DMS79 treated with DMSO at 0.1 percent for 48 hours (cell line): Measurements from ENCODE around the gene PRKCA.

Experiments used
- DNase-seq: peaks from one replicate; lab custom pipeline; 2025; lab: John Stamatoyannopoulos, UW

Gene PRKCA

DNA sequence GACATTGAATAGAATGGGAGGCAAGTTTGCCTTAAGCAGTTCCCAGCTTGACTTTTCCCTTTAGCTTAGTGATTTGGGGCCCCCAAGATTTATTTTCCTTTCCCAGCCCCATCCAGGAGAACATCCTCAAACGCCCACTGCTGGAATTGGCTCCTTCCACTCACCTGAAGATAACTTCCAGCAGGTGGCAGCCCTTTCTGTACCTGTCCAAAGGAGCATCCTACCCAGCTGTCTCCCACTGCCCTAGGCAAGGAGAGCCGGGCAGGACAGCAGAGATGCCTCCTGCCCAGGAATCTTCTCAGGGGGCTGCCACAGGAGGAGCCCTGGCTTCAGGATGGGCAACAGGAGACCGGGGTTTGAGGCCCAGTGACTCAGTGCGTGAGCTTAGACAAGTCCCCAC is 538.9 kb downstream of the PRKCA start:
- DNase-seq: no peak

DNA sequence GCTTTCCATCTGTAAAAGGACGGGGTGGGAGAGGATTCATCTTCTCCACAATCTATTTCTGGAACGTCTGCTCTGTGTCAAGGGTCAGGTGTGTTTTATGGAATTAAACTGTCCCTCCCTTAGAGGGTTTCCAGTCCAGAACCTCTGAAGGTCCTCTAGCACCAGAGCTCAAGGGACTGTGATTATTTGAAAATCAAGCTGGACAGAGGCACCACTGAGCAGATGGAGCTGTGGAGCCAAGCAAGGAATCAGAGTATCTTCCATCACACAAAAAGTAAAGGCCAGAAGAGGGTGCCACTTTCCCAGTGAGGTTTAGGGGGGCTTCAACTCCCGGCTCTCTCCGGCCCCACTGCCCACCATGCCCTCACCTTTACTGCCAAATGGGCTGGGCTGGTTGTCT is 539.3 kb downstream of the PRKCA start:
- no peak for DNase-seq

DNA sequence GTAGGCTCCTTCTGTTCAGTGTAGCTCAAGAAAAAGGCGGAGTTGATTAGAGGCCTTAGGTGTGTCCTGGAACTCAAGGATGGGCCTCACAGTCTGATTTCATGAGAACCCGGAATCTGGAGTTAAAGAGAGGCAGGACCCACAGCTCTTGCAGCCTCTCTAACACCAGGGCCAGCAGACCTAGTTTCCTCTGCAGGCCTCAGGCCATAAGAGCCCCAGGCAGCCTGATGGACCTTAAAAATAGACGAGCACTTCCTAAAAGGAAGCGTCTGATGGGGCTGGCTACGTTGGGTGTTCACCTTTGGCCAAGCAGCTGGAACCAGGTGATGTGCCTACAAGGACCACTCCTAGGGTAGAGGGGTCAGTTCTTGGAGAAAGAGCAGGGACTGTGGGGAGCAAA is 540.1 kb downstream of the PRKCA start:
- DNase-seq: no peak

DNA sequence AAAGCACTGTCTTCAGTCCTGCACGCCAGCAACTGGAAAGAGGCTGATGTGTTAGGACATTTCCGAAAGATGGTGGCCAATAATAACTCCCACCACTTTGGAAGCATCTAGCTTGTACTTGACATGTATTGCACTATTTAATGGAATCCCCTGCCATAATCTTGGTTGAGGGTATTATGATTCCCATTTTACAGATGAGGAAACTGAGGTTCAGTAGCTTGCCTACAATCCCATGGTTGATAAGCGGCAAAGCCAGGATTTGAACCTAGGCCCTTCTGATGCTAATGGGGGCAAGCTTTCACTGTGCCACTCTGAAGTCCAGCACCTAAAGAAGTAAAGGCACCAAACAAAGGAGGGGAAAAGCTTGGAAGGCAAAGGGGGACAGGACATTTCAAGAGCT is 540.5 kb downstream of the PRKCA start:
- no peak for DNase-seq

DNA sequence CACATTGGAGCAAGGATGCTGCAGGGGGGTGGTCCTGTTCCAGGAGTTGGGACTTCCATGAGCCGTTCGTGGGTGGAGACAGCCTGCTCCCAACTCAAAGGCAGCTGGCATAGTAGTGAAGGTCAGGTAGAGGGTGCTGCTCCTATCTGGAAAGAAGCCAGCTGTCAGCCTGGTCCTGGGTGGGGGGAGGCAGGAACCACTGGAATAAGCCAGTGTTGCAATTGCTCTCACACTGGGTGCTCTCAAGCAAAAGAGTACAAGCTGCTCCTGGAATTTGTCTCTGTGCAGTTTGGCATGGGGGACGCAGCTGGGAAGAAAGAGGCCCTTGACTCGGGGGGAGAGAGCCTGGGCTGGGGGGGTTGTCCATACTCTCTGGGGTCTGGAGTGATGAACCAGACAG is 541.2 kb downstream of the PRKCA start:
- DNase-seq: no peak

DNA sequence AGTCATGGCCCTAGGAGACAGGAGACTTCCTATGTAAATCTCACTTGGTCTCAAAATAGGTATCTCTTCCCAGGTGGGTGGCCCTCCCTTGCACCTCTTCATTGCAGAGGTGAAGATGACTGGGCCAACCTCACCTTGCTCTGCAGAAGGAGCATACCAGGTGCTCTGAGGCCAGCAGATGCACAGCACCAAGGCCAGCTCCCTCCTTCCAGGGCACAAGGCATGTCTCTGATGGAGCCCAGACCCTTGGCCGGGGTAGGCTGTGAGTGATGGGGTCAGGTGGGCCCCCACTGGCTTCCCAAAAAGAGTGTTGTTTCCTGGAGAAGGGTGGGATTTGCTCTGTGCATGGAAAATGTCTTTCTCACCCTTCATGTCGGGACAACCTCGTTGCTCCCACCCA is 545.3 kb downstream of the PRKCA start:
- DNase-seq: no peak

DNA sequence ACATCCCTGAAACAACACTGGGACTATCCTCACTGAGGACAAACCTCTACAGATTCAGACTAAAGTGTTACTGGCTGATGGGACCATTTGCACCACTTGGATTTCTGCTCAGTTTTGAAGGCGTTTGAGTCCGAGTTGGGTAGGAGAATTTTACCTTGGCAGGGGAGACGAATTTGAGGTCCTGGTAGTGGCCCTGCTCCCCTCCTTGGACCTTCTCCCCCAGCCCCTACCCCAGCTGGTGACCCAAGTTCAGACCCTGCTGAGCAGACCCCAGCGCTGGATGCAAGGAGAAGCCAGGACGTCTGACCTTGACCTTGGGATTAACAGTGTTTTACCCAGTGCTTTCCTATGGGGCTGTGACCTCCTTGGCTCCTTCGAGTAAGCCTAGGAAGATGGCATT is 546.1 kb downstream of the PRKCA start:
- no peak for DNase-seq

DNA sequence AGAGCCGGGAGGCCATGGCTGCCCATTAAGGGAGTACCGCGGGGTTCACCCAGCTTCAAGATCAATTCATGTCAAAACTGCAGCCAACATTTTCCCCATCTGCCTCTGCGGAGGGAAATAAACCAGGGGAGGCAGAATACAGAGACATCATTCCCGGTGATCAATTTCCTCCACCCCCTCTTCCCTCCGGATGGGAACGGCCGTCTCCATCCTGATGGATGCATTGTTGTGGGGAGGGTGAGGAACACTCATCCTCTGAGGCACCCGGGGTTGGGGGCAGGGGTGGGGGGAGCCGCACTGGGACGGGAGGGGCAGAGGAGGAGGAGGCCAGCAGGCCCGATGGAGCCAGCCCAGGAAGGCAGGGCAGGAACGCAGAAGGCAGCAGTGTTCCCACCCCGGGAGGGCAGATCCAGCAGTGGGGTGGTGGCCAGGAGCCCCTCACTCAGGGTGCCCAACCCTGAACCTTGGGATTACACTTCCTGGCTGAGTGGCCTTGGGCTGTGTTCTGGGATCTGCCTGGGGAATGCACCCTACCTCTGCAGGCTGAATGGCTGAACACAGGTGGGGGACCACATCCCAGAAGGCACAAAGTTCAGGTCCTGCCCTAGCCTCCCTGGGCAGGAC is 546.7 kb downstream of the PRKCA start:
- DNase-seq: no peak

DNA sequence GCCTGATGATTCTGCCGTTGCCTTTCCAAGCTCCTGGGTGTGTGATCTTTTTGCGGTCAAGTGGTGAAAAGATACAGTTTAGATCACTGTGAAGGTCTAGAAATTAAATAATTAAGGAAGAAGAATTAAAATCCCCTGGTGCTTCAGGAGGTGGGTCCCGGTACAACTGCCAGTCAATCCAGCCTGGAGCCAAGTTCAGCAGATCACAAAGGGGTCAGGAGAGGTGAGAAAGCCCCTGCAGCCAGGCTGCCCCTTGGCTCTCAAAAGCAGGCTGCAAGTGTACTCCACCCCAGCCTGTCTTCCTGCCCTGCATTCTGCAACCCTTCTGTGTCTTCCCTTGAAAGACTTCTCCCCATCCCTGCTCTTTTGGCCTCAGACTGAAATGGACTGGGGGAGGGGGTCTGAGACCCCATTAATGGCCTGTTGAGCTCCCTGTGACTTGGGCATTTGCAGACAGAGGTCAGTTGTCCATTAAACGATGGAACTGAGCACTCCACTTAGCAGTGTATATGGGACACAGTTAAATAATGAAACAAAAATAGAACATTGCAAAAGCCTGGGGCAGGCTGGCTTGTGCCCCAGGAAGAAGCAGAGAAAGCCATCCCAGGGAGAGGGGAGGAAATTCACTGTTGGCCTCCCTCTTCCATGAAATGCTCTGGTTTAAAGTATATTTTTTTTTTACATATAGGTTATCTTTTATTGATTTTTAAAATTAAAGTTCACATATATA is 547.6 kb downstream of the PRKCA start:
- DNase-seq: no peak

DNA sequence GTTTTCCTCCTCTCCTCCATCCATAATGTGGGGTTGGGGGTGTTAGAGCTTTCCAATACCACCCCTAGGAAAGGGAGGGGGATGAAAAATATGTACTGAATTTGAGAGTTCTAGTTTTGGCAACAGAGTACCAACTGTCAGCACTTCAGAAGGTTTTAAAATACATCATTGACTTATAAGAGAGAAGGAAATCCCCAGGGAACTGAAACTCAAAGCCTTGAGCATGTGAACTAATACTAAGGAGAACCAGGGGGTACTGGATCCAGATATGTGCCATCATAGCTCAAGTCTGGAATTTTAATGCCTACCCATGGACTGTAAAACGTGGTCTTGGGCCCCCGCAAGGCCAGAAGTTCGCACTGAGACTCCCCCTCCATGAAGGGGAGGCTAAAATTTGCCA is 548.3 kb downstream of the PRKCA start:
- DNase-seq: no peak

DNA sequence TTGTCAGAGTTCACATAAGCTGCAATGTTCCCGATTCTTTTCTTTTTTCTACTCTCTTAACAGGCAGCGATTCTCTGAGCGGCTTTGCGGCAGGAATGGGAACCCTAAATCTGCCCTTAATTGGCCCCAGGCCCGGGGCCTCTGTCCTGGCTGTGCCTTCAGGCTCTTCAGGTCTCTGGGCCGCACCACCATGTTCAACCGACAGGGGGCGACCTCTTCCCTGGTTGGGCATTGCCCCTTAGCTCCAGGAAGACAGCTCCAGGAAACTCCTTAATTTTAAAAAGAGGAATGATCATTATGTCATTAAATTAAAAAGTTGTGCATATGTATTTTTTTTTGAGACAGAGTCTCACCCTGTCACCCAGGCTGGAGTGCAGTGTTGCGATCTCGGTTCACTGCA is 552.8 kb downstream of the PRKCA start:
- no peak for DNase-seq

DNA sequence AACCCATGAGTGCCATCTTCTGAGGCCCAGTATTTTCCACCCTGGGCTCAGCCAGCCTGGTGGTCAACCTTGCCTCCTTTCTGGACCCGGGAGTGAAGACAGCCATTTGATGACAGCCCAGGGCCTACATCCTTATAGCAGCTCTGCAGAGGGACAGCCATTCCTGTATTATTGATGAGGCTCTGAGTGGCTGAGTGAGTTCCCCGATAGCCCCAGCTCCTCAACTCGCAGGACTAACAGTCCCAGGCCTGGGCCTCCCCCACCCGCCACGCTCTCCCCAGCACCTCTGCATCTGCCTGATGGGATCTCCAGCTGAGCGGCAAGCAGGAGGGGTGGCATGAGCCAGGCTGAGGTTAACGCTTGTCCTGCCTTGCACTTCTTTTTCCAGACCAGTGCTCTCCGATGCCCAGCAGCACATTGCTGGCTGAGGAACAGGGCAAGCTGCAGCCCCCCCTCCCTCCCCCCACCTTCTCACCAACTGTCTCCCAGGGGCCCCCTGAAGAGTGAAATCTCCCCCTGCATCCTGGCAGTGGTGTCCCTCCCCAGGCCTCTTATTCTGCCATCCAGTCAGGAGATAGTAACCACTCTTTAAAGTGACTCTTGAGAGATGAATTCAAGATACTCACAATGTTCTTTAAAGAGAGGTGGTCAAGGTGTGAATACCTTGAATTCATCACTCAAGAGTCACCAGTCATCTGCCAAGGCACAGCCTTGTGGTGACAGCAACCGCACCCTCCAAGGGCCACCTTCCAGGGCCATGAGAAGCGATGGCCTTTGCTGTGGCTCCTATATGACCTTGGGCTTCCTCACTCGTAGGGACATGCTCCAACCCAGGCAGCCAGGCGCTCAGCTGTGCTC is 556.0 kb downstream of the PRKCA start:
- DNase-seq: no peak

DNA sequence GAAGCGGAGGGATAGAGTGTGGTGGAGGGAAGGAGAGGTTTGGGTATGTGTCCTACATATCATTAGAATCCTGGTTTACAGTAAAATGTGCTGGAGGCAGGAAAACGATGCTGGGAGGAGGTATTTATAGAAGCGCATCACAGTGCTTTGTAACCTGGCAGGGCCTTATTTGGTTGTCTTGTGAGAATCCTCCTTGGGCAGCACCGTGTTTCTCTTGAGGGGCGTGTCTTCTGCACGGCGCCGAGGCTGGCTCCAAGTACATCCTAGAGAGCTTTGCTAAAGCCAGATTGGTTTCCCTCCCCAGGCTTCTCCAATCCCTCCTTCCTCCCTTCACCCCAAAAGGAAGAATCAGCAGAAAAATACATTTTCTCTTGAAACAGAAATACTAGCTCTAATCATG is 556.9 kb downstream of the PRKCA start:
- no peak for DNase-seq

DNA sequence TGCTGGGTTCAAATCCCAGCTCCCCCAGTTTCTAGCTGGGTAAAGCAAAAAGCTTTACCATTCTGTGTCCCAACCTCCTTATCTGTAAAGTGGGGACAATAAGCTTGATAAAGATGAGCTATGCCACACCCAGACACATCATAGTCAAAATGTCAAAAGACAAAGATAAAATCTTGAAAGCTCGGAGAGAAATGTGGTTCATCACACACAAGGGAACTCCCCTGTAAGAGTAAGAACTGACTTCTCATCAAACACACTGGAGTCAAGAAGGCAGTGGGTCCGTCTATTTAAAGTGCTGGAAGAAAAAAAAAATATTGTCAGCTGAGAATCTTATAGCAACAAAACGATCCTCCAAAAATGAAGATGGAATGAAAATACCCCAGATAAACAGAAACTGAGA is 557.8 kb downstream of the PRKCA start:
- DNase-seq: no peak
